HepG2 (cell line): ENCODE data around the gene IP6K1. TPM values are rescaled to one million over a fixed set of nuclear protein-coding genes. Genes with fewer than 3 reads are reported as not detected.
"Not testable (repeated sequence)": the region's sequence is repeated elsewhere in the genome, so short reads cannot be mapped to it uniquely, and the experiment has no call there.

Experiments
- ATAC-seq: fragments of 200-7000 bp; cut with Tn5 transposase; 3 replicates; pipeline ENCODE4 v1.9.1; 2020; ENCODE audit warnings: mild to moderate bottlenecking, moderate library complexity
- BruUV-seq: library from RNA; stranded (reverse); fragments of 400-500 nt; replicated peaks from 2 replicates; lab custom pipeline; 2021; lab: Mats Ljungman, UMichigan
- CTCF ChIA-PET: fragments of 300-600 bp; formaldehyde crosslinking; extraction: SDS; loops from one replicate; lab custom pipeline; 2021; ENCODE audit warnings: low total read pairs, inconsistent platforms, low intra/inter-chr PET ratio; lab: Yijun Ruan, JAX
- POLR2A ChIA-PET: fragments of 350-600 bp; sonication (Branson Sonifier 250); formaldehyde crosslinking; loops from one replicate; lab custom pipeline; 2020; ENCODE audit warnings: antibody characterized with exemption, inconsistent platforms; lab: Yijun Ruan, JAX
- DNase-seq: peaks from one replicate; pipeline ENCODE4 v3.0.0-alpha.2; 2015; ENCODE audit warnings: low spot score
- FAIRE-seq: peaks from 3 replicates; lab custom pipeline; 2011; peaks lifted over from hg19 to GRCh38; lab: Jason Lieb, UNC
- H2AFZ ChIP-seq: one replicate; pipeline ENCODE4 v1.6.1; 2011; ENCODE audit warnings: low read length, inconsistent platforms
- H3K27ac ChIP-seq: fragments of 300-600 bp; 3 replicates; pipeline ENCODE4 v1.8.0; 2011; ENCODE audit warnings: mixed run types, mild to moderate bottlenecking, mixed read lengths, low read length, inconsistent platforms; ENCODE audit not compliant: insufficient read depth; ENCODE audit errors: extremely low read length
- H3K27me3 ChIP-seq, 2 experiments: fragments of 200-600 bp in 1 of 2; 2 replicates in 1 of 2; 3 replicates in 1 of 2; pipeline versions ENCODE4 v1.6.0 to v1.8.0; 2011; ENCODE audit warnings: low read length in 2 of 2, mild to moderate bottlenecking in 2 of 2, moderate library complexity in 2 of 2, inconsistent platforms in 1 of 2; ENCODE audit not compliant: insufficient read depth in 2 of 2, control insufficient read depth in 1 of 2
- H3K36me3 ChIP-seq, 2 experiments: fragments of 200-600 bp in 1 of 2; replicated peaks in 1 of 2; 2 replicates in 1 of 2; 3 replicates in 1 of 2; pipeline versions ENCODE4 v1.5.1 to v1.8.0; 2011; ENCODE audit warnings: low read length in 2 of 2, inconsistent platforms in 1 of 2; ENCODE audit not compliant: insufficient read depth in 2 of 2, control insufficient read depth in 1 of 2
- H3K4me1 ChIP-seq: 2 replicates; pipeline ENCODE4 v1.5.1; 2012; ENCODE audit warnings: low read length, inconsistent platforms; ENCODE audit not compliant: insufficient read depth
- H3K4me2 ChIP-seq: 2 replicates; pipeline ENCODE4 v1.6.0; 2011; ENCODE audit warnings: low read depth, low read length, inconsistent platforms
- H3K4me3 ChIP-seq, 3 experiments: fragments of 200-600 bp in 1 of 3; sonication (generic), shearing (Covaris generic) in 1 of 3; replicated peaks in 1 of 3; 2 replicates each; pipeline ENCODE4 v1.5.1; 2011 to 2016; ENCODE audit warnings: low read length in 3 of 3, inconsistent platforms in 2 of 3, low read depth in 2 of 3, mild to moderate bottlenecking in 2 of 3, control low read depth in 1 of 3, mixed read lengths in 1 of 3; ENCODE audit not compliant: insufficient read depth in 1 of 3
- H3K79me2 ChIP-seq: one replicate; pipeline ENCODE4 v1.6.1; 2011; ENCODE audit warnings: low read length, inconsistent platforms; ENCODE audit not compliant: insufficient read depth
- H3K9ac ChIP-seq: 2 replicates; pipeline ENCODE4 v1.6.0; 2011; ENCODE audit warnings: mild to moderate bottlenecking, low read depth, low read length, inconsistent platforms; ENCODE audit not compliant: insufficient read depth
- H3K9me3 ChIP-seq: 2 replicates; pipeline ENCODE4 v1.5.1; 2012; ENCODE audit warnings: mild to moderate bottlenecking, low read length
- H4K20me1 ChIP-seq: 2 replicates; pipeline ENCODE4 v1.6.0; 2011; ENCODE audit warnings: inconsistent platforms, mild to moderate bottlenecking, low read length, moderate library complexity; ENCODE audit not compliant: insufficient read depth
- AGO2 ChIP-seq: fragments of 200-400 bp; formaldehyde crosslinking; optimal IDR thresholded peaks from 2 replicates; pipeline ENCODE3; 2017; ENCODE audit warnings: mild to moderate bottlenecking, low read depth, low read length, moderate library complexity
- RBFOX2 ChIP-seq: fragments of 200-400 bp; formaldehyde crosslinking; IDR thresholded peaks from 2 replicates; pipeline ENCODE4 v1.6.1; 2017; ENCODE audit warnings: low read depth, mild to moderate bottlenecking, low read length
- TOE1 ChIP-seq: sonication (generic); formaldehyde crosslinking; IDR thresholded peaks from 2 replicates; pipeline ENCODE4 v1.4.0; 2020; ENCODE audit warnings: mild to moderate bottlenecking, missing genetic modification reagents
- WGBS: methylation state at CpG from one replicate; pipeline ENCODE4 v1.1.6; 2017; ENCODE audit warnings: low lambda C conversion rate; 5-methylcytosine and 5-hydroxymethylcytosine counted together
- in situ Hi-C: cut with HindIII; loops from 2 replicates; pipeline ENCODE4 v1.10.0; 2017; ENCODE audit warnings: low pct_unique_long_range_greater_than_20kb; ENCODE audit not compliant: extremely low pct_ligation_motif_present
- intact Hi-C: fragments of 100-400 bp; cut with micrococcal nuclease; formaldehyde crosslinking; loops from one replicate; pipeline ENCODE4 v1.10.0; 2022; ENCODE audit not compliant: unreplicated experiment
- polyA plus RNA-seq, 8 experiments: library from polyadenylated mRNA; depleted of rRNA in 3 of 8; stranded (reverse) in 7 of 8; unstranded in 1 of 8; fragments of >200 nt; fragmentation: Illumina TruSeq in 4 of 8; extraction: Trizol in 4 of 8; gene quantifications; 2 replicates each; pipeline versions ENCODE4 v1.2.1 to v1.2.3, GENCODE V29; 2011 to 2016; ENCODE audit warnings: low read depth in 4 of 8, missing spikeins in 1 of 8, mixed read lengths in 1 of 8; ENCODE audit not compliant: insufficient read depth in 1 of 8
- total RNA-seq, 5 experiments: library from RNA; depleted of rRNA; stranded (reverse); fragments of >200 nt; fragmentation: Illumina TruSeq; extraction: Trizol; gene quantifications; 2 replicates each; pipeline ENCODE4 v1.2.3, GENCODE V29; 2016; ENCODE audit warnings: low read depth in 1 of 5

The IP6K1 gene
- total and polyA plus RNA-seq, 2 of the 13 experiments (the other 11 are each of a cell fraction or from before 2014, with no cell fraction given) = 17.7 to 29.7 TPM

DNA sequence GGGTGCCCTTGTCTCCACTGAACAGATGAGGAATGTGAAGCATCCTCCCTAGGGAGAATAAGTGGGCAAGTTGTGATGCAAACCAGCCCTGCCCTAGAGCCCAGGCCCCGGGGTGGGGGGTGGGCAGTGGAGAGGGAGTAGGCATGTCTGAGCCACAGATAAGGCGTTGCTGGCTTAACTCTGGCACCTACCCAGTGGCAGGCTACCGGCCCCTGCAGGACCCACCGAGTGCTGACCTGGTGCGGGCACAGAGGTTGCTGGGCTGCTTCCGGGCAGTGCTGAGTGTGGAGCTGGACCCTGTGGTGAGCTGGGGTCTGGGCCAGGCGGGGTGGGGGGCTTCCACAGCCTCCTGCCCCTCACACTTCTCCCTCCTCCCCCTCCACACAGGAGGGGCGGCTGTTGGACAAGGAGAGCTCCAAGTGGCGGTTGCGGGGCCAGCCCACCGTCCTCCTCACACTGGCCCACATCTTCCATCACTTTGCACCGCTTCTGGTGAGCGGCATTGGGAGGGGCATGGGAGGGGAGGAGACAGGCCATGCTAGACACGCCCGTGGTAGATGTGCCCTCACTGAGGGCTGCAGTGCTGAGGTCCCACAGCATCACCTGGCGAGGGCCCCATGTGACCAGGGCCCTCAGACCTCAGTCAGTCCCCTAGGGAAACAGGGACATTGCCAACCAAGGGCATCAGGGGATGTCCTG lies 86.9 kb downstream of the IP6K1 start:
- ATAC-seq = no peak
- Histone ChIP-seq H3K4me1 (peaks cover 4% of the 10 kb centered on the region; the same call in 1 of the 2 replicates), H4K20me1 (no peaks in the 10 kb centered on the region), H3K27me3 (no peaks in the 10 kb centered on the region), H3K36me3 (peaks cover 38 to 69% of the 10 kb centered on the region in 2 experiments), H3K4me2 (no peak overlapping the region), H3K9me3 (no peaks in the 10 kb centered on the region), H3K9ac (no peak overlapping the region), H3K79me2 (peaks cover under 1% of the 10 kb centered on the region), H2AFZ (no peak overlapping the region), H3K4me3 (no peak overlapping the region), H3K27ac (no peak overlapping the region)
- no peak for DNase-seq
- no peak for TF ChIP-seq TOE1 (CRISPR knock-in tag)
- peak; percentile 58 for TF ChIP-seq AGO2
- peak; percentile 44; the same call in 1 of the 2 replicates for TF ChIP-seq RBFOX2
- in situ Hi-C loops = no loop called here
- WGBS = 95% methylated on average over 12 of the region's 16 CpGs
- ChIA-PET CTCF (no interaction called here), POLR2A (no interaction called here)
- no TSS peak for BruUV-seq
- intact Hi-C loops = no loop called here
- no peak for FAIRE-seq

DNA sequence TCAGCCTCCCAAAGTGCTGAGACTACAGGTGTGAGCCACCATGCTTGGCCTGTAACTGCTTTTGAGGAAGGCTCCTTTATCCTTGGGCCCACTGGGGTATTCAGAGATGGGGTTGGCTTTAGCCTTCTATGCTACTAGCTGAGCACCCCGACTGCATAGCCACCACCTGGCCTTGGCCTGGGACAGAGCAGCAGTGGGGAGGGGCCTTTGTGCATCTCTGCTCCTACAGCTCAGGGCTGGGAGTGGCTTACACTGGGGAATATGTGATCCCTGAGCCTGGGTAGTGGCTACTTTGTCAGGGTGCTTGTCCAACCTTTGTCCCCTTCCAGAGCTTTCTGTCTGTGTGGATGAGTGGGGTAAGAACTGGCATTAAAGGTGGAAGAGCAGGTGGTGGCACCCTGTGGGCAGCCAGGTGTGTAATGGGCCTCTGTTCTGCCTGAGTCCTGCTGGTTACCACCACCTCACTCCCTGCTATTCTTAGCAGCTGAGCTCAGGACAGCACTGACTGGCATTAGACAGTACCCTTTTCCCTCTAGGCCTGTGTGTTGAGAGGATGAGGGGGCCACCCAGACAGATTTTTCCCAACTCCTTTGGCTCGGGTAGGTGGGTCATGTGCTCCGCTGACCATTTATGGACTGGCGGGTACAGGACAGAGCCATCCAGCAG lies 90.9 kb downstream of the IP6K1 start:
- in situ Hi-C loops, H4K20me1 ChIP-seq, H3K27me3 ChIP-seq, H3K9me3 ChIP-seq, H2AFZ ChIP-seq, BruUV-seq, DNase-seq, H3K4me3 ChIP-seq, POLR2A ChIA-PET, H3K4me2 ChIP-seq, H3K27ac ChIP-seq, CTCF ChIA-PET, FAIRE-seq, H3K9ac ChIP-seq, intact Hi-C loops: not testable (repeated sequence)
- no CpG with 5 or more reads among the region's 4 CpGs for WGBS
- ATAC-seq = peak; percentile 52
- Histone ChIP-seq H3K36me3 (peaks cover 13 to 34% of the 10 kb centered on the region in 2 experiments; a peak in 4 of 5 replicates), H3K4me1 (peaks cover 20% of the 10 kb centered on the region), H3K79me2 (peaks cover 21% of the 10 kb centered on the region)

DNA sequence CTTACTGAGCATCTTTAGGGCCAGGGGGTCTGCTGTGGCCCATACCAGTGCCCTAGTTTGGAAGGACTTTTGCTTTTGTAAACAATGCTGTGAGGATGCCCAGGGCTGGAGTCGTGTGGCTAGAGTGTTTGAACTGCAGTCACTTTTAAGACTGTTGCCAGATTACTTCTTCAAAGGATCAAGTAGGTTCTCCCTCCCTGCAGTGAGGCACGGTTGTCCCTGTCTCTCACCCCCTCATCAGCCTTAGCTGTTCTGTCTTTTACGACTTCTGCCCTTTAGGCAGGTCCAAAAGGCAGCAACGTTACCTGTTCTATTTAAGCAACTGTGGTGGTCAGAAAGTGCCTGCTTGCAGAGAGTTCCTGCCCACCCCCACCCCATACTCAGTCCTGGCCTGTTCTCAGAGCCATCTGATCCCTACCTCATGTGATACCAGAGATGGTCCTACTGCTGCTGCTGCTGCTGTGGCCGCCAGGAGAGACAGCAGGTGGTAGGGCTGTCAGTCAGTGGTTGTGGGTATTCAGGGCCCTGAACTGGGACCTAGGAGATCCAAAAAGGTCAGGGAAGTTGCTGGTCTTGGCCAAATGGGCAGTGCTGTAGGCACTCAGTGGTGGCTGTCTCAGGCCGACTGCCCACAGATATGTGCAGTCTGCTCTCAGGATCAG lies 91.8 kb downstream of the IP6K1 start:
- BruUV-seq, CTCF ChIA-PET, intact Hi-C loops, H2AFZ ChIP-seq, H3K4me3 ChIP-seq, in situ Hi-C loops, DNase-seq, H3K27me3 ChIP-seq, POLR2A ChIA-PET, H3K4me2 ChIP-seq, H3K27ac ChIP-seq, H3K9ac ChIP-seq, H3K9me3 ChIP-seq, ATAC-seq, FAIRE-seq, H4K20me1 ChIP-seq: not testable (repeated sequence)
- Histone ChIP-seq H3K79me2 (peaks cover 30% of the 10 kb centered on the region), H3K36me3 (peaks cover 11 to 25% of the 10 kb centered on the region in 2 experiments; a peak in 4 of 5 replicates), H3K4me1 (peaks cover 23% of the 10 kb centered on the region)
- 83% methylated on average over 5 of the region's 6 CpGs for WGBS
